ENCODE data around the gene ABCC8.

The ABCC8 gene

GRCh38 chr11:17369684-17370243, 106.9 kb downstream of the ABCC8 start:
- no peak for DNase-seq (ENCODE audit: low read depth)
- no peak overlapping the region for H3K4me3 ChIP-seq (ENCODE audit: low read depth, low read length)
- TF ChIP-seq, protein P1, sequence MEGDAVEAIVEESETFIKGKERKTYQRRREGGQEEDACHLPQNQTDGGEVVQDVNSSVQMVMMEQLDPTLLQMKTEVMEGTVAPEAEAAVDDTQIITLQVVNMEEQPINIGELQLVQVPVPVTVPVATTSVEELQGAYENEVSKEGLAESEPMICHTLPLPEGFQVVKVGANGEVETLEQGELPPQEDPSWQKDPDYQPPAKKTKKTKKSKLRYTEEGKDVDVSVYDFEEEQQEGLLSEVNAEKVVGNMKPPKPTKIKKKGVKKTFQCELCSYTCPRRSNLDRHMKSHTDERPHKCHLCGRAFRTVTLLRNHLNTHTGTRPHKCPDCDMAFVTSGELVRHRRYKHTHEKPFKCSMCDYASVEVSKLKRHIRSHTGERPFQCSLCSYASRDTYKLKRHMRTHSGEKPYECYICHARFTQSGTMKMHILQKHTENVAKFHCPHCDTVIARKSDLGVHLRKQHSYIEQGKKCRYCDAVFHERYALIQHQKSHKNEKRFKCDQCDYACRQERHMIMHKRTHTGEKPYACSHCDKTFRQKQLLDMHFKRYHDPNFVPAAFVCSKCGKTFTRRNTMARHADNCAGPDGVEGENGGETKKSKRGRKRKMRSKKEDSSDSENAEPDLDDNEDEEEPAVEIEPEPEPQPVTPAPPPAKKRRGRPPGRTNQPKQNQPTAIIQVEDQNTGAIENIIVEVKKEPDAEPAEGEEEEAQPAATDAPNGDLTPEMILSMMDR (IDR thresholded peaks at IDR 0.05; ENCODE audit: low read depth, low read length, missing control alignments), result no peak
- in situ Hi-C loops (cut with HindIII; ENCODE audit: low sequenced_read_pairs), result no loop called here

- TF ChIP-seq, protein P1 (IDR thresholded peaks at IDR 0.05; ENCODE audit: low read depth, low read length, missing control alignments), result no peak
- no peak for DNase-seq (ENCODE audit: low read depth)
- H3K4me3 ChIP-seq (ENCODE audit: low read depth, low read length), result no peak overlapping the region
- in situ Hi-C loops (cut with HindIII; ENCODE audit: low sequenced_read_pairs), result no loop called here
Observed at GRCh38 chr11:17369094-17369493, 107.6 kb downstream of the ABCC8 start.

- H3K4me3 ChIP-seq (ENCODE audit: low read depth, low read length), result no peak overlapping the region
- DNase-seq (ENCODE audit: low read depth), result no peak
- TF ChIP-seq, protein P1 (IDR thresholded peaks at IDR 0.05; ENCODE audit: low read depth, low read length, missing control alignments), result no peak
- in situ Hi-C loops (cut with HindIII; ENCODE audit: low sequenced_read_pairs), result no loop called here
Observed at GRCh38 chr11:17368551-17368950, 108.1 kb downstream of the ABCC8 start.

GRCh38 chr11:17366495-17366894, 110.2 kb downstream of the ABCC8 start:
- no peak for DNase-seq (ENCODE audit: low read depth)
- in situ Hi-C loops (cut with HindIII; ENCODE audit: low sequenced_read_pairs), result no loop called here
- H3K4me3 ChIP-seq (ENCODE audit: low read depth, low read length), result no peak overlapping the region
- TF ChIP-seq, protein P1 (IDR thresholded peaks at IDR 0.05; ENCODE audit: low read depth, low read length, missing control alignments), result no peak

- peak; percentile 33 for DNase-seq (ENCODE audit: low read depth)
- in situ Hi-C loops (cut with HindIII; ENCODE audit: low sequenced_read_pairs), result no loop called here
- TF ChIP-seq, protein P1 (IDR thresholded peaks at IDR 0.05; ENCODE audit: low read depth, low read length, missing control alignments), result peak; percentile 76
- no peak overlapping the region for H3K4me3 ChIP-seq (ENCODE audit: low read depth, low read length)
Observed at GRCh38 chr11:17354601-17354991, 122.0 kb downstream of the ABCC8 start.

- peak overlapping the region; percentile 66 for H3K4me3 ChIP-seq (ENCODE audit: low read depth, low read length)
- TF ChIP-seq, protein P1 (IDR thresholded peaks at IDR 0.05; ENCODE audit: low read depth, low read length, missing control alignments), result no peak
- in situ Hi-C loops (cut with HindIII; ENCODE audit: low sequenced_read_pairs), result no loop called here
- DNase-seq (ENCODE audit: low read depth), result no peak
Observed at GRCh38 chr11:17353821-17354600, 122.6 kb downstream of the ABCC8 start.

All from astrocyte of the cerebellum (primary cell).